NCI-H1105 treated with DMSO at 0.1 percent for 48 hours (cell line): Measurements from ENCODE around the gene RINL.
"Not testable (repeated sequence)": the region's sequence is repeated elsewhere in the genome, so short reads cannot be mapped to it uniquely, and the experiment has no call there.

Experiments used
- DNase-seq: peaks from one replicate; lab custom pipeline; 2025; lab: John Stamatoyannopoulos, UW

Gene RINL

DNA sequence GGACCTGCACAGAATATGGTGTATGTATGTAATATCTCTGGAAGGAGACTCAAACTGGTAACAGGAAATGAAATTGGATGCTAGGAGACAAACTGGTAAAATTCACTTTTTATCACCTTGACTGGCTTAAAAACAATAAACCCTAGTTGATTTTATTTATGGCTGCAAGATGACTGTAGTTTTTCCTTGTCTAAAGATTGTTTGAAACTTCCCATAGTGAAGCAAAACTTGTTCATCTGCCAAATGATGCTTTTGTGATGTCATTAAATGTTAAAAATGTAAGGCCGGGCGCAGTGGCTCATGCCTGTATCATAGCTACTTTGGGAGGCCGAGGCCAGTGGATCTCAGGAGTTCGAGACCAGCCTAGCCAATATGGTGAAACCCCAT, 44.0 kb downstream of the RINL start:
- no peak for DNase-seq

DNA sequence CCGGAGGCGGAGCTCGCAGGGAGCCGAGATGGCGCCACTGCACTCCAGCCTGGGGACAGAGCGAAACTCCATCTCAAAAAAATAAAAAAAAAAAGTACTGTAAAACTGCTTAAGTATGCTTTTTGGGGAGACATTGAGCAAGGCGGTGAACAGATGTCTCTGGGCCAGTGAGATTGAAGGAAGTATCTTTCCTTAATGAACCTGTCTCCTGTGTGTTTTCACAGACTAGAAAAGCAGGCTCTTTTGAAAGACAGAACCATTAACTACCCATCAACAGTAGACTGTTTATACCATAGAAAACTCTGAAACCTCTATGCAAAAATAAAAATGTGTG, 45.0 kb downstream of the RINL start:
- no peak for DNase-seq

DNA sequence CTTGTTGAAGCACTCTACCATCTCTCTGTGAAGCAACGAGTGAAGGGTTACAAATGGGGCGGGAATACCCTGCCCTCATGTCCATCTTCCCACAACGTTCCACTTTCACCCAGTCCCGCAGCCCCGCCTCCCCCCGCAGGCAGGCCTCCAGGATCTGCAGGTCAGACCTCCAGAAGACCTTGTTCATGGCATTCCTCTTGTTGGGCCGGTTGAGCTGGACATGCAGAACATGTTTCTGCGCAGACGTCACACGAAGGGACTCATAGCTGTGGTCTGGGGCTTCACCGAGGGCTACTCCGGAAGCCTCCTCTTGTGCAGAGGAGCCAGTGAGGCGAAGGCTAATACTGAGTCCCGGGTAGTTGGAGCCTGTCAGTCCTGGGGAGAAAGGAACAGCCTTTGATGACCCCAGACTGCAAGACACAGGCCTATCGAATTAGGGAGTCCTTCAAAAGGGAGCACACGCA, 46.9 kb downstream of the RINL start:
- no peak for DNase-seq

- no peak for DNase-seq
These were observed 47.9 kb downstream of the RINL start for GRCh38 chr19:38830039-38830733.

- not testable (repeated sequence) for DNase-seq
These were observed 48.9 kb downstream of the RINL start for GRCh38 chr19:38829203-38829602.

GRCh38 chr19:38826856-38827551, 51.1 kb downstream of the RINL start:
- DNase-seq, result no peak

DNA sequence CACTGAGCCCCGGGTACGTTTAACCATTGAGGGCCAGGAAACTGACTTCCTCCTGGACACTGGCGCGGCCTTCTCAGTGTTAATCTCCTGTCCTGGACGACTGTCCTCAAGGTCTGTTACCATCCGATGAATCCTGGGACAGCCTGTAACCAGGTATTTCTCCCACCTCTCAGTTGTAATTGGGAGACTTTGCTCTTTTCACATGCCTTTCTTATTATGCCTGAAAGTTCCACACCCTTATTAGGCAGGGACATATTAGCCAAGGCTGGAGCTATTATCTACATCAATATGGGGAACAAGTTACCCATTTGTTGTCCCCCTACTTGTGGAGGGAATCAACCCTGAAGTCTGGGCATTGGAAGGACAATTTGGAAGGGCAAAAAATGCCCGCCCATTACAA, 52.1 kb downstream of the RINL start:
- not testable (repeated sequence) for DNase-seq

DNA sequence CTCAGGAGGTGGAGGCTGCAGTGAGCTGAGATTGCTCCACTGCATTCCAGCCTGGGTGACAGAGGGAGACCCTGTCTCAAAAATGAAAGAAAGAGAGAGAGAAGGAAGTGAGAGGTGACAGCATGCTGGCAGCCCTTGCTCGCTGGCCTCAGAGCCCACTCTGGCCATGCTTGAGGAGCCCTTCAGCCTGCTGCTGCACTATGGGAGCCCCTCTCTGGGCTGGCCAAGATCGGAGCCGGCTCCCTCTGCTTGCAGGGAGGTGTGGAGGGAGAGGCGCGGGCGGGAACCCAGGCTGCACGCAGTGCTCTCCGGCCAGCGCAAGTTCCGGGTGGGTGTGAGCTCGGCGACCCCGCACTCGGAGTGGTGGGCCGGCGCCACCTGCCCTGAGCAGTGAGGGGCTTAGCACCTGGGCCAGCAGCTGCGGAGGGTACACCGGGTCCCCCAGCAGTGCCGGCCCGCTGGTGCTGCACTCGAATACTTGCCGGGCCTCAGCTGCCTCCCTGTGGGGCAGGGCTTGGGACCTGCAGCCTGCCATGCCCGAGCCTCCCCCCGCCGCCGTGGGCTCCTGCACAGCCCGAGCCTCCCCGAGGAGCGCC, 56.7 kb downstream of the RINL start:
- not testable (repeated sequence) for DNase-seq

DNA sequence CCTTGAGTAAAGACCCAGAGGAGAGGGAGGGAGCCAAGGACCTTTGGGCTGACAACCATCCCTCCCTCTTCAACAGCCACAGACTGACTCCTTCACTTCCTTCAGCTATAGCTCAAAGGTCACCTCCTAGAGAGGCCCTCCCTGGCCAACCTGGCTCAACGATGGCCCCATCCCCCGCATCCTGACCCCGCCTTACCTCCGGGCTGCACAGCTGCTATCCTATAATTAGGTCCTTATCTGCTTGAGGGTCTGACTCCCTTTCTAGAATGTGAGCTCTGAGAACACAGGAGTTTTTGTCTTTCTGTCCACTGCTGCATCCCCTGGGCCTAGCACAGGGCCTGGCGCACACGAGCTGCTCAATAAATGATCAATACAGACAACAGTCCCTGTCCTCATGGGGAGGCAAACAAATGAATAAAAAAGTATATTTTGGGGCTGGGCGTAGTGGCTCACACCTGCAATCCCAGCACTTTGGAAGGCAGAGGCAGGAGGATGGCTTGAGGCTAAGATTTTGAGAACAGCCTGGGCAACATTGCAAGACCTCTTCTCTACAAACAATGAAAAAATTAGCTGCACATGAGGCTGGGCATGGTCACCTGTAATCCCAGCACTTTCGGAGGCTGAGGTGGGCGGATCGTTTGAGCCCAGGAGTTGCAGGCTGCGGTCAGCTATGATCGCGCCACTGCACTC, 58.7 kb downstream of the RINL start:
- DNase-seq, result no peak
